Measurements from ENCODE around the gene UGT3A2.
"Not testable (repeated sequence)": the region's sequence is repeated elsewhere in the genome, so short reads cannot be mapped to it uniquely, and the experiment has no call there.

UGT3A2 gene

DNA sequence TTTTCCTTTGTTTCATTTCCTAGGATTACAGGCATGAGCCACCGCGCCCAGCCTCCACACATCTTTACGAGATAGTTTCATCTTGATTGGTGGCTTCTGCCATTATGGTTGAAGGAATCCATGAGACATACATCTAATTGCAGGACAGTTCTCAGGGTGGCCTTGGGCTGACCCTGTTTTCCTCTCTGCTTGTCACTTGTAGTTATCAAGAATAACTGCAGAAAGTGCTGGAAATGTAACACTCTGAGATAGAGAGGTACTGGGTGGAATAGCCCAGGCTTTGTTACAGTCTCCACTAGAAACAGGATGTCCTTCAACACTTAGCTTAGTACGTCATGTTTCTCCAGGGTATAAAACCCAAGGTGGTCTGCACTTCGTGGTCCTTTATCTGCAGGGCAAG, 10.7 kb downstream of the UGT3A2 start:
- no peak for DNase-seq (ENCODE audit: extremely low spot score, insufficient read length, low read depth)
- FAIRE-seq = no peak

GRCh38 chr5:36054647-36055046, 12.0 kb downstream of the UGT3A2 start:
- DNase-seq (ENCODE audit: extremely low spot score, insufficient read length, low read depth) (no peak), FAIRE-seq (no peak)

- DNase-seq (ENCODE audit: extremely low spot score, insufficient read length, low read depth) = no peak
- FAIRE-seq = no peak
These were observed 14.1 kb downstream of the UGT3A2 start for GRCh38 chr5:36052538-36052937.

DNA sequence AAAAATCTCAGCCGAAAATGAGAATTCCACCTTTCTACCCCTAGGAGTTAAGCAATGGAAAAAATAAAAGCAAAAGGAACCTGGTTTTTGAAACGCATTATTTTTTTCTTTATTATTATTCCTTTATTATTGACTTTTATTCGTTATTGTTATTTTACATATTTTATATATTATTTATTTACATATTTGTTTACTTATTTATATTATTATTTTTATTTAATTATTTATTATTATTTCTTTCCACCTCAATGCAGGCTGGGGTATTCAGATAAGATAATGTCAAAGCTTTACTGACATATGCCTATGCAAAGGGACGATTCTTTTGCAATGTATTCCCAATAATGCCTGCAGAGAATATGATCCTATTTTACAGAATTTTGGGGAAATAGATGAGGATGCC, 16.7 kb downstream of the UGT3A2 start:
- FAIRE-seq (no peak), DNase-seq (ENCODE audit: extremely low spot score, insufficient read length, low read depth) (no peak)

- no peak for FAIRE-seq
These were observed 19.1 kb downstream of the UGT3A2 start for GRCh38 chr5:36047384-36048160.

GRCh38 chr5:36045895-36046294, 20.8 kb downstream of the UGT3A2 start:
- DNase-seq (ENCODE audit: extremely low spot score, insufficient read length, low read depth) = no peak
- FAIRE-seq = no peak

More at GRCh38 chr5:36047384-36048160, 19.1 kb downstream of the UGT3A2 start:
- no peak for DNase-seq (ENCODE audit: extremely low spot score, insufficient read length, low read depth)

- no peak for DNase-seq (ENCODE audit: extremely low spot score, insufficient read length, low read depth)
- no peak for FAIRE-seq
These were observed 25.2 kb downstream of the UGT3A2 start for GRCh38 chr5:36041537-36041845.

DNA sequence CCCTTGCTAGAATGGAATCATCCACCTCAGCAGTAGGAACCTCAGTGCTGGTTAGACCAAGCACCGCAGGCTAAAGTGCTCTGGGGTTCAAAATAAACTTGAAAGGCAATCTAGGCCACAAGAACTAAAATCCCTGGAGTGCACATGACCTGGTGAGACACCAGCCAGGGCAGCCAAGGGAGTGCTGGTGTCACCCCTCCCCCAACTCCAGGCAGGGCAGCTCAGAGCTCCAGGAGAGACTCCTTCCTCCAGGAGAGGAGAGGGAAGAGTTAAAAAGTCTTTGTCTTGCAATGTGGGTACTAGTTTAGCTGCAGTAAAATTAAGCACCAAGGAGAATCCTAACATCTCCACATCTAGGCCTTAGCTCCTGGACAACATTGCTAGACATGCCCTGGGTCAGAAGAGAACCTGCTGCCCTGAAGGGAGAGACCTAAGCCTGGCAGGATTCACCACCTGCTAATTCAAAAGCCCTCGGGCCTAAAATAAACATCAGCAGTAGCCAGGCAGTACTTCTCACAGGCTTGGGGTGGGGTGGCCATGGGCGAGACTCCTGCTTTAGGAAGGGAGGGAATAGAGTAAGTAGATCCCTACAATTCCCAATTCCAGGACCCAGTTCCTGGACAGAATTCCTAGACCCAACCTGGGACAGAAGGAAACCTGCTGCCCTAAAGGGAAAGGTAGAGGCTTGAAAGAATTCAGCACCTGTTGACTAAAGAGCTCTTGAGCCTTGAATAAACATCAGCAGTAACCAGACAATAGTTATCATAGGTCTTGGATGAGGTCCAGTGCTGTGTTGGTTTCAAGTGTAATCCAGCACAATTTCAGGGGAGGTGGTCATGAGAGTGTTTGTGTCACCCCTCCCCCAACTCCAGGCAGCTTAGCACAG, 25.8 kb downstream of the UGT3A2 start:
- FAIRE-seq (no peak), DNase-seq (ENCODE audit: extremely low spot score, insufficient read length, low read depth) (no peak)

GRCh38 chr5:36035696-36036095, 31.0 kb downstream of the UGT3A2 start:
- DNase-seq (ENCODE audit: extremely low spot score, insufficient read length, low read depth) (no peak), FAIRE-seq (no peak)

DNA sequence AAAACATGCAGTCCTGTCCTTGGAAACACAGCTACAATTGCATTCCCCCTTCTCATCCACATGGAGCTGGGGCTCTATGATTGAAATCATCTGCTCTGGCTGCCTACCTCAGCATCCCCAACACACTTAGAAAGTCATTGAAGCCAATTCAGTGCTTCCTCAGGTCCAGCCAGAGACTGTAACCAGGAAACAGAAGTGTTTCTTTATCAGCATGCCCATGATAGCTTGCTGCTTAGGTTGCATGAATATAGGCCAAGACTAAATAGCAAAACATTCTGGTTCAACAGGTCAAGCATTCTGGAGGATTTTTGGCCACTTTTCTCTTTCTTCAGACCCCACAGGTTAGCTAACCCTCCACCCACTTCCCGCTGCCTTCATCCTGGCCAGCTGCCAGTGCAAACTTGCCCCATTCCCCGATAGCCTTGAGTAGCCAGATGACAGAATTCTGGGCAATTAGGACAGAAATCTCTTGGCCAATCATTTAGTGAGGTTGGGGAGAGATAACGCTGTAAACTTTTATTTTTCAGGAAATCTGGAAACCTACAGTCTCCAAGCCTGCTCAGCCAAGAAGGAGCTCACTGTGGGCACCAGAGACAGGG, 32.0 kb downstream of the UGT3A2 start:
- FAIRE-seq; DNase-seq (ENCODE audit: extremely low spot score, insufficient read length, low read depth): not testable (repeated sequence)

- FAIRE-seq (no peak), DNase-seq (ENCODE audit: extremely low spot score, insufficient read length, low read depth) (no peak)
These were observed 33.2 kb downstream of the UGT3A2 start for GRCh38 chr5:36033486-36033885.

DNA sequence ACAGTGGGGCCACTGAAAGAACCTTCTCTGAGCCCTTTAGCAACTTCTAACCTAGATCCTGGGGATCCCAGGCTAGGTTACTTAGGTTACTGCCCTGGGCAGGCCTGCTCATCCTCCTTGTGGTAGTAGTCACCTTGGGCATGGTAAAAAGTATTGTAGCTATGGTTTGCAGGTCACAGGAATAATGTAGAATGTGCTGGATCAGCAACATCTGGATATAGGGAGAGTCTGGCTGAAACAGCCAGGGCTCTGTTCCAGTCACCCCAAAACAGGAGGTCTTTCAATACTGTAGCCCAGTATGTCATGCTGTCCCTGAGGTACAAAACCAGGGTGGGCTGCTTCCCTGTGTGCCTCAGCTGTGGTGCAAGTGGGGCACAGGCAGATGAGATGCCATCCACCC, 33.6 kb downstream of the UGT3A2 start:
- FAIRE-seq (no peak), DNase-seq (ENCODE audit: extremely low spot score, insufficient read length, low read depth) (no peak)

GRCh38 chr5:36031223-36031622, 35.5 kb downstream of the UGT3A2 start:
- DNase-seq (ENCODE audit: extremely low spot score, insufficient read length, low read depth) = no peak

DNA sequence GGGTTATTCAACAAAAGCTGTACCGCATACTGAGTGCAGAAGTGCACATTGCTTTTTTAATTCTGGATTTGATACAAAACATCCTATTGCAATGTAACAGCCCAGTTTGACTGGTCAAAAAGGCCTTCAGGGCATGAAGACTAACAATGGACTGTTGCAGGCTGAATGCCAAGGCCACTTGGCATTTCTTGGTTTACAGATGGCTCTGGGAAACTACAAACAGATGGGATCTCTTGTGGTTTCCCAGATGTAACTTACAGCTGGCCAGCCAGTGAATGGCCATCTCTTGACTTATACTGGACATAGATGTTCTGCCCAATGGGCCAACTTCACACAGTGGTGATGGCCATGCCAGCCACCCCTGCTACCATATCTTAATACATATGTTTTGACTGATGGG, 36.8 kb downstream of the UGT3A2 start:
- DNase-seq (ENCODE audit: extremely low spot score, insufficient read length, low read depth) (no peak), FAIRE-seq (no peak)

More at GRCh38 chr5:36031223-36031622, 35.5 kb downstream of the UGT3A2 start:
- FAIRE-seq = no peak

DNA sequence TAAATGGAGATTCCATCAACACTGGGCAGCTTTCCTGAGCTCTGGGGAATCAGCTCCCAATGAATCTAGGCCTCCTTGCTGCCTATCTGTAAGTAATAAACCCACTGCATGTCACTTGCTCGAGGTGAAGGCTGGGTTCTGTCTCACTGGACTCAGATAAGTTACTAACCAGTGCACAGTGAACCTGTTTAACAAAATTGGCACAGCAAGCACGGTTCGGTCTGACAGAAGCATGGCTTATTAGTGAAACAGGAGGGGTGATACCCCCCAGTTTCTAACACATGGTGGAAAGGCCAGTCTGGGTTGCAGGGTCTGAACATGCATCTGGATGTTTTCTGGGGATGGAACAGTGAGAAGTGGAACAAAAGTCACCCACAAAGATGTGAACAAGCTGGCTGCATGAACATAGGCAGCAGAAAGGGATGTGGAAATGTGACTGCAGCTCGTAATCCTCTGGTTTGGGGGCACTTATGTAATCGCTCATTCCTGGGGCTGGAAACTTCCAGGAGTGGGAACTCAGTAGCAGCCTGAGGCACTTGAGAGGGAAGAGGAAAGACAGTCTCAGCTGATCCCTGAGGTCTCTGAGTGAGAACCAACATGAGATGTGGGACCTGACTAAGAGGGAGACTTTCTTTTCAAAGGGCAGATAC, 37.7 kb downstream of the UGT3A2 start:
- FAIRE-seq (no peak), DNase-seq (ENCODE audit: extremely low spot score, insufficient read length, low read depth) (no peak)

DNA sequence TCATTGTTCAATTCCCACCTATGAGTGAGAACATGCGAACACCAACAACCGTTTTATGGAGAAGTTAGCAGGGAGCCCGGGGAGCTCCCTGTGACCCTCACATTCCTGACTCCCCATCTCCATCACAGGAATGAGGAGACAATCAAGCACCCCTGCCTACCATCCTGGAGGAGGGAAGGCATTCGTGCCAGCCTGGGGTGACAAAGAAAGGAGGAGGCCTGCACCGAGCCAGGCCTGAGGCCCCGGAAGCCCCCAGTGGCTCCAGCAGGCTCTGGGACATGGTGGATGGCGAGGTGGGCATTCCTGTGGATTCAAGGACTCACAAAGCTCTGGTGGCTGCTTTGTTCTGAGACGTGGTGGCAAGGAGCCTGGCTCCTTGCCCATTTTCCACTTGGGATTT, 39.0 kb downstream of the UGT3A2 start:
- no peak for DNase-seq (ENCODE audit: extremely low spot score, insufficient read length, low read depth)
- no peak for FAIRE-seq

DNA sequence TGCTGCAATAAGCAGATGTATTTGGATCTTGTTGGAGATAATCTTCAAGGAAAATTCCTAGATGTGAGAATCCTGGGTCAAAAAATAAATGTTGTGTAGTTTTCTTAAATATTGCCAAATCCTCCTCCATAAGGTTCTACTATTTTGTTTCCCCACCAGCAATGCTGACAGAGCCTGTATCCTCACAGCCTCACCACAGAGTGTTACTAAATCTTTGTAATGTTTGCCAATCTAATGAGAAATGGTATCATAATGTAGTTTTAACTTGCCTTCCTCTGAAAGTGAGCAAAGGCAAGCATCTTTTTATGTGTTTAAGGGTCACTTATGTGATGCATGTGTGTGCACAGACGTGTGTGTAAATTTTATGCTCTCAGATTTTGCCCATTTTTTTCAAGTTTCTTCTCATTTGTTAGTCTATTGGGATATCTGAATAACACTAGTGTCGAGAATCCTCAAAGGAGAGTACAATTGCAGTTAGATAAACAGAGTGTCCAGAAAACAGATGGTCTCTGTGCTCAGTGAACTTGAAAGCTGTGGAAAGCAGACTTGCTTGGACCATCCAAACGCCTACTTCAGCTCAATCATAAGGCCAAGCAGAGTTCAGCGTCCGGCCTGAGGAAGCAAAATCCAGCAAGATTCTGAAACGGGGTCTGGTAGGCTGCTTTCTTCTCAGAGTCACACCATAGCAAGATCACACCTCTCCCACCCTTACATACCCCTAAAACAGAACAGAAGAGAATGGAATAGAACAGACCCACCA, 39.8 kb downstream of the UGT3A2 start:
- DNase-seq (ENCODE audit: extremely low spot score, insufficient read length, low read depth) (no peak), FAIRE-seq (no peak)

DNA sequence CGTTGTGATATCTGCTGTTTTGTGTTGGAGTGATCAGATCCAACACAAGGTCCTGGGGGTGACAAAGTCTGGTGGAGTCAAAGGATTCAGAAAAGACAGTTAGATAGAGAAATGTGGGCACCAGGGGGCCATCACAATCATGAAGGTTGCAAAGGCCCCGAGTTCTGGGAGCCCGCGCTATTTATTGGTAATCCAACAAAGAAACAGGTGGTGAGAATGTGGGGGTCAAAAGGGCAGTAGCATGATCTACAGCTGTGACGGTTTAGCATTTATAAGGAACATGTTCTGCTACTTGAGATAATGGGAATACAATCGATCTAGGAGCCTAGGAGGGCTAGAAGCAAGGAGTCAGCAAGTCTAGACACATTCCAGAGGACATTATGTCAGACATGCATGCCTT, 44.4 kb downstream of the UGT3A2 start:
- FAIRE-seq; DNase-seq (ENCODE audit: extremely low spot score, insufficient read length, low read depth): not testable (repeated sequence)

DNA sequence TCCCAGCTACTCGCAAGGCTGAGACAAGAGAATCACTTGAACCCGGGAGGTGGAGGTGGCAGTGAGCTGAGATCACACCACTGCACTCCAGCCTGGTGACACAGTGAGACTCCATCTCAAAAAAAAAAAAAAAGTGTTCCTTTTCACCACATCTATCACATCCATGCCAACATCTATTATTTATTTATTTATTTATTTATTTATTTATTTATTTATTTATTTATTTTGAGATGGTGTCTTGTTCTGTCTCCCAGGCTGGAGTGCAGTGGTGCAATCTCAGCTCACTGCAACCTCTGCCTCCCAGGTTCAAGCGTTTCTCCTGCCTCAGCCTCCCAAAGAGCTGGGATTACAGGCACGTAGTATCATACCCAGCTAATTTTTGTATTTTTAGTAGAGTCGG, 47.1 kb downstream of the UGT3A2 start:
- not testable (repeated sequence) for DNase-seq (ENCODE audit: extremely low spot score, insufficient read length, low read depth); FAIRE-seq

GRCh38 chr5:36017622-36018021, 49.1 kb downstream of the UGT3A2 start:
- DNase-seq (ENCODE audit: extremely low spot score, insufficient read length, low read depth) (no peak), FAIRE-seq (no peak)

Measured in GM18507 (cell line).